ENCODE measurements around the gene MAPK11. TPM values are rescaled to one million over a fixed set of nuclear protein-coding genes. Genes with fewer than 3 reads are reported as not detected.

The MAPK11 gene
- total RNA-seq (2021; ENCODE audit: unreplicated experiment) (19.3 TPM), Bru-seq, nascent RNA (percentile 43 among the genes with signal in this experiment), BruChase-seq, experiment 1, labeled RNA remaining after a 6-hour chase (percentile 64 among the genes with signal in this experiment), BruChase-seq, experiment 2, labeled RNA remaining after a 2-hour chase (percentile 53 among the genes with signal in this experiment)
- 15.7 and 17.2 TPM in 2 replicates for polyA plus RNA-seq (2012)
- long read RNA-seq, partial matches to known transcripts = 0 of 5 reads
- long read RNA-seq, other reads (novel, unspliced or antisense) = 5 of 5 reads

- Histone ChIP-seq H3K9me2 (ENCODE audit: insufficient read depth) (no peaks in the 10 kb centered on the region), H3K9ac (ENCODE audit: low read length) (peak within 1 kb of the TSS; percentile 57), H3K9me3 (ENCODE audit: control insufficient read depth in 1 of 2, insufficient read depth in 1 of 2, low read depth in 1 of 2, low read length in 2 of 2) (no peaks in the 10 kb centered on the region), H2AFZ (ENCODE audit: low read depth, low read length, poor library complexity, severe bottlenecking) (no peak within 1 kb of the TSS), H3K27me3 (ENCODE audit: insufficient read depth, low read length) (no peaks in the 10 kb centered on the region), H3K4me2 (ENCODE audit: low read length) (peak within 1 kb of the TSS; percentile 97), H4K20me1 (ENCODE audit: insufficient read depth) (no peaks in the 10 kb centered on the region), H3K4me1 (ENCODE audit: control insufficient read depth in 1 of 2, insufficient read depth in 2 of 2, low read length in 2 of 2) (peaks cover 27 to 48% of the 10 kb centered on the region in 2 experiments), H3K4me3 (replicated peaks in 1 of 2; ENCODE audit: low read depth in 1 of 2, low read length in 2 of 2) (peak within 1 kb of the TSS; percentile 55 to 65), H3K27ac (ENCODE audit: low read depth, low read length) (peak within 1 kb of the TSS; percentile 51), H3K36me3 (ENCODE audit: control insufficient read depth in 1 of 2, insufficient read depth in 2 of 2, low read length in 2 of 2) (peaks cover 0 to 3% of the 10 kb centered on the region in 2 experiments; a peak in 2 of 4 replicates), H3K79me2 (ENCODE audit: insufficient read depth, low read length) (no peaks in the 10 kb centered on the region; the same call in 1 of the 2 replicates)
- ChIA-PET RAD21 (ENCODE audit: low non-redundant PET in 1 of 2, low total read pairs in 2 of 2, uncharacterized antibody in 2 of 2, unreplicated experiment in 2 of 2) (no interaction called here), CTCF (no interaction called here), POLR2A (no interaction called here)
- DNase-seq (ENCODE audit: low read depth, low spot score) (no peak), ATAC-seq (peak; percentile 69)
- intact Hi-C loops (cut with micrococcal nuclease) = no loop called here
- no peak for TF ChIP-seq JUND (IDR thresholded peaks at IDR 0.05)
- TF ChIP-seq MAX (IDR thresholded peaks at IDR 0.05) = 0 out of 2 replicates have a peak, but pooled peaks have one; percentile 21
- TF ChIP-seq, protein P1, sequence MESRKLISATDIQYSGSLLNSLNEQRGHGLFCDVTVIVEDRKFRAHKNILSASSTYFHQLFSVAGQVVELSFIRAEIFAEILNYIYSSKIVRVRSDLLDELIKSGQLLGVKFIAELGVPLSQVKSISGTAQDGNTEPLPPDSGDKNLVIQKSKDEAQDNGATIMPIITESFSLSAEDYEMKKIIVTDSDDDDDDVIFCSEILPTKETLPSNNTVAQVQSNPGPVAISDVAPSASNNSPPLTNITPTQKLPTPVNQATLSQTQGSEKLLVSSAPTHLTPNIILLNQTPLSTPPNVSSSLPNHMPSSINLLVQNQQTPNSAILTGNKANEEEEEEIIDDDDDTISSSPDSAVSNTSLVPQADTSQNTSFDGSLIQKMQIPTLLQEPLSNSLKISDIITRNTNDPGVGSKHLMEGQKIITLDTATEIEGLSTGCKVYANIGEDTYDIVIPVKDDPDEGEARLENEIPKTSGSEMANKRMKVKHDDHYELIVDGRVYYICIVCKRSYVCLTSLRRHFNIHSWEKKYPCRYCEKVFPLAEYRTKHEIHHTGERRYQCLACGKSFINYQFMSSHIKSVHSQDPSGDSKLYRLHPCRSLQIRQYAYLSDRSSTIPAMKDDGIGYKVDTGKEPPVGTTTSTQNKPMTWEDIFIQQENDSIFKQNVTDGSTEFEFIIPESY (IDR thresholded peaks at IDR 0.05; ENCODE audit: extremely low read depth, insufficient replicate concordance, low read length) = no peak
- TF ChIP-seq ELF1 (IDR thresholded peaks at IDR 0.05; ENCODE audit: borderline replicate concordance, low read depth) = no peak
- TF ChIP-seq CEBPB (IDR thresholded peaks at IDR 0.05; ENCODE audit: low read depth) = no peak
- TF ChIP-seq YY1 (IDR thresholded peaks at IDR 0.05; ENCODE audit: extremely low read depth, insufficient replicate concordance, low read depth, low read length) = no peak
- TF ChIP-seq SIN3A (IDR thresholded peaks at IDR 0.05; ENCODE audit: low read depth) = 0 out of 2 replicates have a peak, but pooled peaks have one; percentile 53
- TF ChIP-seq TCF7L2 (IDR thresholded peaks at IDR 0.05; ENCODE audit: borderline replicate concordance, extremely low read depth, insufficient read depth, insufficient read length) = no peak
- TF ChIP-seq EZH2phosphoT487 (IDR thresholded peaks at IDR 0.05; ENCODE audit: borderline replicate concordance) = no peak
- no peak for TF ChIP-seq REST (IDR thresholded peaks at IDR 0.05; ENCODE audit: low read depth)
- TF ChIP-seq CBX3 (IDR thresholded peaks at IDR 0.05; ENCODE audit: low read depth) = no peak
- TF ChIP-seq EZH2 (IDR thresholded peaks at IDR 0.05) = no peak
- no peak for TF ChIP-seq ZNF274 (IDR thresholded peaks at IDR 0.05; ENCODE audit: low read depth, low read length)
- no peak for TF ChIP-seq SRF (IDR thresholded peaks at IDR 0.05; ENCODE audit: low read depth)
- no peak for TF ChIP-seq RAD21 (IDR thresholded peaks at IDR 0.05; ENCODE audit: low read depth)
- TF ChIP-seq SP1 (IDR thresholded peaks at IDR 0.05; ENCODE audit: low read depth) = no peak
- TF ChIP-seq, protein P2, sequence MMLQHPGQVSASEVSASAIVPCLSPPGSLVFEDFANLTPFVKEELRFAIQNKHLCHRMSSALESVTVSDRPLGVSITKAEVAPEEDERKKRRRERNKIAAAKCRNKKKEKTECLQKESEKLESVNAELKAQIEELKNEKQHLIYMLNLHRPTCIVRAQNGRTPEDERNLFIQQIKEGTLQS (IDR thresholded peaks at IDR 0.05) = no peak
- BruUV-seq (replicated peaks) = no TSS peak
These were observed at the start of gene MAPK11 for GRCh38 chr22:50269970-50270665. MAPK11 (minus strand) TSS chr22:50270380; CDS start chr22:50270292, 88 bp downstream.
